Liver (tissue), 3 donors: Measurements from ENCODE around the gene ACACA.

Source experiments
- CTCF ChIP-seq: fragments of 150-350 bp; IDR thresholded peaks from 2 replicates; pipeline ENCODE4 v1.5.1; 2017; ENCODE audit warnings: improper control_type of control experiment, low read depth, low read length; ENCODE audit not compliant: missing input control
- GABPA ChIP-seq, 2 donors: IDR thresholded peaks in 1 of 2; conservative IDR thresholded peaks in 1 of 2; 2 replicates each; pipeline ENCODE4 v1.6.1; 2016; ENCODE audit warnings: antibody characterized with exemption in 2 of 2, mild to moderate bottlenecking in 1 of 2, moderate library complexity in 1 of 2
- HNF4G ChIP-seq: IDR thresholded peaks from 2 replicates; pipeline ENCODE4 v1.6.1; 2016; ENCODE audit warnings: antibody characterized with exemption
- JUND ChIP-seq, 2 donors: IDR thresholded peaks; 2 replicates each; pipeline ENCODE4 v1.6.1; 2016; ENCODE audit warnings: antibody characterized with exemption in 2 of 2
- MAX ChIP-seq: IDR thresholded peaks from 2 replicates; pipeline ENCODE4 v1.6.1; 2016; ENCODE audit warnings: antibody characterized with exemption
- REST ChIP-seq: IDR thresholded peaks from 2 replicates; pipeline ENCODE4 v1.6.1; 2016; ENCODE audit warnings: antibody characterized with exemption, mild to moderate bottlenecking
- YY1 ChIP-seq: IDR thresholded peaks from 2 replicates; pipeline ENCODE4 v1.6.1; 2016; ENCODE audit warnings: antibody characterized with exemption, mild to moderate bottlenecking
- donor health status: healthy.
- donor health status: healthy.

- TF ChIP-seq HNF4G (no peak), YY1 (no peak), CTCF (no peak), MAX (no peak), REST (no peak), GABPA (IDR thresholded peaks at IDR 0.05 in 1 of 2, conservative IDR thresholded peaks at IDR 0.05 in 1 of 2) (no peak), JUND (IDR thresholded peaks at IDR 0.05) (no peak)
These were observed 305.3 kb downstream of the ACACA start for GRCh38 chr17:37101306-37101705.
